HG03039 (cell line): Measurements from ENCODE around the gene PCMT1.
"Not testable (repeated sequence)": the region's sequence is repeated elsewhere in the genome, so short reads cannot be mapped to it uniquely, and the experiment has no call there.

Experiments
- ATAC-seq: cut with Tn5 transposase; IDR thresholded peaks from one replicate; pipeline ENCODE4 v1.9.1; 2021; ENCODE audit warnings: mild to moderate bottlenecking, moderate library complexity; ENCODE audit not compliant: unreplicated experiment

The PCMT1 gene

GRCh38 chr6:149852881-149853280, 103.3 kb downstream of the PCMT1 start:
- ATAC-seq: no peak

- ATAC-seq: not testable (repeated sequence)
Measured at GRCh38 chr6:149854017-149854416, 104.5 kb downstream of the PCMT1 start.

GRCh38 chr6:149854532-149854931, 105.0 kb downstream of the PCMT1 start:
- ATAC-seq: no peak

GRCh38 chr6:149855040-149855654, 105.6 kb downstream of the PCMT1 start:
- no peak for ATAC-seq

- ATAC-seq: no peak
Measured at GRCh38 chr6:149855741-149856140, 106.2 kb downstream of the PCMT1 start.

- no peak for ATAC-seq
Measured at GRCh38 chr6:149856256-149856994, 106.9 kb downstream of the PCMT1 start.

GRCh38 chr6:149857541-149857940, 108.0 kb downstream of the PCMT1 start:
- ATAC-seq: no peak

- ATAC-seq: no peak
Measured at GRCh38 chr6:149859368-149859767, 109.8 kb downstream of the PCMT1 start.

GRCh38 chr6:149859938-149860337, 110.4 kb downstream of the PCMT1 start:
- ATAC-seq: no peak

- no peak for ATAC-seq
Measured at GRCh38 chr6:149860513-149860833, 110.9 kb downstream of the PCMT1 start.
